UCSD-AML1 (cell line): Measurements from ENCODE around the gene NNAT.

Experiments used
- DNase-seq: peaks from one replicate; lab custom pipeline; 2025; ENCODE audit not compliant: unreplicated experiment; lab: John Stamatoyannopoulos, UW

The NNAT gene

DNA sequence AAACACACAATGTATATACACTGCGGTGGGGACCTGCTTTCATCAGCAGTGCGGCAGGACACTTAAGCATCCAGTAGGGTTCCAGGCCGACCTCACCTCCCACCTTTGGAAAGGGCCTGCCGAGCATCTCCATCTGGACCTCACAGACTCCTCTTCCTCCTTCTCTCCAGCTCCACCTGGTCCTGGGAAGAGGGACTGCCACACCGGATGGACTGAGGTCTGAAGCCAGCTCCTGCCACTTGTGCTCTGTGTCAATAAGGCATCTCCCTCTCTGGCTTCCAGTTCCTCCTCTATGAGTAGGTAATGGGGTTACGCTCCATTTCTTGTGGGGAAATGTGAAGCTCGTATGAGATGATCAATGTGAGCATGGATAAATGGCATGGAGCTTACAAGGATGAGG lies 19.1 kb upstream of the NNAT start:
- DNase-seq, result no peak

DNA sequence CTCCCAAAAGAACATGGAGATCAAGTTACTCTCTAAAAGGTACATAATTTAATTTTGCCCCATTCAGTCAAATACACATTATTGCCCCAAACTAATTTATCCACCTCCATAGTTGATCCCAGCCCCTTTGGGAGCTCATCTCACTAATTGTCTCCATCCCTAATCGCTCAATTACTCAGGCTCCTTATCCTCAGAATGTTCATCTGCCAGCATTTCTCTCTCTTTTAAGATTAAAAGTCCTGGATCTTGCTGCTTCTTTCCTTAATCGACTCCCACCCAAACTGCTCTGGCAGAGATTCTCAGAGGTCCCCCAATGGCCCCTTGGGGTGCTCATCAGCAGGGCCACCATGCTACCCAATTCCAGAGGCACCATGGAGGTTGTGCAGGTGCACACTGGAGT lies 18.4 kb upstream of the NNAT start:
- DNase-seq, result no peak

DNA sequence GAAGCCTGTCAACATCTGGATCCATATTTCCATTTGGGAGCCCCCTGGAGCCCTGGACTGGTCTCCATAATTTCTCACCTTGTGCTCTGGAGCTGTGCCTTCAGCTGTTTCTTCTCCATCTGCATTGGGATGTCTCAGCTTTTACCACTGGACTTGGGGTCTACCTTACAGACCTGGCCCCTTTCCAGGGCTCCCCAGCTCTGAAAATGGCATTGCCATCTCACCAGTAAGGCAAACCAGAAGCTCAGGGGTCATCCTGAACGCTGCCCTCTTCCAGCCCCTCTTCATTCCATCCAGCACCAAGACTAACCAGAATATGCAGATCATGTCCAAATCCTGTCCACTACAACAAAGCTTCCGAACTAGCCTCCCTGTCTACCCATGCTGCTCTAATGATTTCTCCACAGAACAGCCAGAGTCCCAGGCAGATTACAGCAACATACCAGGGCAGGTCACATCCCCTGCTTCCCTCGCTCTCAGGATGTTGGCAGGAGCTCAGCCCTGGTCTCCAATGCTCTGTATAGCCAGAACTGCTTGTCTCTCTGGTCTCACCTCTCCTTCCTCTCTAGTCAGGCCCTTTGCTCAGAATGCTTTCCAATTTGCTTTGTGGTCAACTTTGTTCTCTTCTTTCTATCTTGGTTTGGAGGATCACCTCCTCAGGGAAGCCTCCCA lies 17.7 kb upstream of the NNAT start:
- DNase-seq, result no peak

DNA sequence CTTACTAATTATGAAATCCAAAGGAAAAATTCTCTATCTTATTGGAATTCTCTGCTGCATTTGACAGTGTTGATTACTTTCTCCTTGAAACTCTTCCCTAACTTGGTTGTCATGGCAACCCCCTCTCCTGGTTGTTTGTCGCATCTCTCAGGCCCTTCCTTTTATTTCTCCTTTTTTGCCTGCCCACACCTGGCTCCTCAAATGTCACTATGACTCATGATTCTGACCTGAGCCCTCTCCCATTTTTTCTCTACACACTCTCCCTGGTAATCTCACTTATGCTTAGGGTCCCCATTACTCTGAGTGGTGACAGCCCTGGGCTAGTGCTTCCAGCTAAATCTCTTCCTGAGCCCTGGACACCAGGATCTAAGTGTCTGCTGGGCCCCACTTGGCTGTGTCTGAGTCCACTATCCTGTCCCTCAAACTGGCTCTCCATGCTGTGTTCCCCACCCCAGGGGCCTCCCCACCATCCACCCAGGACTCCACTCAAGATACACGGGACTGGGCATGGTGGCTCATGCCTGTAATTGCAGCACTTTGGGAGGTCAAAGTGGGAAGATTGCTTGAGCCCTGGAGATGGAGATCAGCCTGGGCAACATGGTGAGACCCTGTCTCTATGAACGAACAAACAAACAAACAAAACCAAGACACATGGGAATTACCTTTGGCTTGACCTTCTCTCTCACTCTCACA lies 16.5 kb upstream of the NNAT start:
- no peak for DNase-seq

DNA sequence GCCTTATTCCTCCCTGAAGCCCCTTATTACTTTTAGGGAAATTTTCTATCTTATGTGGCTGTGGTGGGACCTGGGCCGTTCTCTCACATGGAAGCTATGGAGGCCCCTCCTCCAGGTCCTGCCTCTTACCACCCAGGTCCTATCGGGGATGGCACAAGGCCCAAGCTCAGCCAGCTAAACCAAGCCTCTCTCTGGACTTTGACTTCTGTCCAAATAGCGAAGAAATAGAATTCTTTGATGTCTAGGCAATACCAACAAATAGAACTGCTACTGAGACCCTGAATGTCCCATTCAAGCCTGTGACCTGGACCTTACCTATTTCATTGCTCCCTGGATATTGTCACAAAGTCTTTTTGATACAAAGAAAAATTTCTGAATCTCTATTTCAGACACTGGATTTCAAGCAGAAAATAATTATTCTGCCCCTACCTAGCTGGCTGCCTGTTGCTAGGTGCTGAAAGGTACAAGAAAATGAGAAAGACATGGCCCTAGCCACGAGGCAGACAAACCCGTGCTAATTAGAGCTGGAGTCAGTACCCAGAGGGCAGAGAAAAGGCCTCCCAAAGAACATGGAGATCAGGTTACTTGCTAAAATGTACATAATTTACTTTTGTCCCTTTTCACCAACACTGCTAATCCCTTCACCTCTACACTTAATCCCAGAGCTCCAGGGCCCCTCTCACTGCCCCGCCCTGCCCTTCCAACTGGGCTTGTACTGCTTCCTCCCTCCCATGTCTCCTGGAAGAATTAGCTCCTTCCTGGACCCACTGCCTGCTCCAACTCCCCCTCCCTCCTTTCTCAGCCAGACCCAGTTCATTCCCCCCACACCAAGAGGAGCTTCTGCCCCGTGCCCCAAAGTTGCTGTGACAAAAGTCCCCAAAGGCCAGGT lies 15.5 kb upstream of the NNAT start:
- no peak for DNase-seq

DNA sequence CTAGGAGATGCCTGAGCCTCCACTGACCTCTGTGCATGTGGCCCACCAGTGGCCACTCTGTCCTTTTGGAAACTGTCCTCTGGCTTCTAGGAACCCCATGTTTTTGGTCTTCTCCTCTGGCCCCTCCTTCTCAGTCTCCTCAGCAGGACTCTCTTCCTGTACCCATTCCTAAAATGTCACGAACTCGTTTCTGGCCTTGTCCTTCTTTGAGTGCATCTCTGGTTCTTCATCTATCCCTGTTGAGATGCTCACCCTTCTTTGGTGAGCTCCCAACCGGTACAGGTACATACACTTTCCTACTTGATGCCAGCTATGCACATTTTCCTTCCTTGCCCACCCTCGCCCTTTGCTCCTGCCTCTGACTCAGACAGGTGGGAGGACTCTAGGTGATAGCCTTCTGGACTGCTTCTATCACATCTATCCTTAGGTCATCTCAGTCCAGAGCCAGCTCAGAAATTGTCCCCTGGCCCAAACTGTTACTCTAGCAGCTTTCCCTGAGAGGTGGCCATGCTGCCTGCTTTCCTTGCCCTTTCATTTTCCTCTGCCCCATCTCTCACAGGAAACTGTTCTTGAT lies 14.8 kb upstream of the NNAT start:
- DNase-seq, result no peak

DNA sequence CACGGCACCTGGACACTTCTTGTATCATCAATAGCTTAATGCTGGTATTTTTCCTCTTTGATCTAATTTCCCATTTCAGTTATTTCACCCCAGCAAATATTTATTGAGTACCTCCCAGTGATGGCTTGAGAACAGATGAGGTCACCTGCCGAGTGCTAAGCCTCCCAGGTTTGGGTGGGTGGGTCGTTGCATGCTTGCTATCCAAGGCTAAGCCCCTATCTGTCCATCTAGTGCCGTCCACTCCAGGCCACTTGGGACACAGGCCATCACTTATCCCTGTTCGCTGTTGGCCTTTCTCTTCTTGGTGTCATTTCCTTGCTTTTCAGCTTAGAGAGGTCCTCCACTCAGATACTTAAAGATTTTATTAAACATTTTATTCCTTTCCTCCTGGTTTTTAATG lies 10.8 kb upstream of the NNAT start:
- DNase-seq, result no peak

DNA sequence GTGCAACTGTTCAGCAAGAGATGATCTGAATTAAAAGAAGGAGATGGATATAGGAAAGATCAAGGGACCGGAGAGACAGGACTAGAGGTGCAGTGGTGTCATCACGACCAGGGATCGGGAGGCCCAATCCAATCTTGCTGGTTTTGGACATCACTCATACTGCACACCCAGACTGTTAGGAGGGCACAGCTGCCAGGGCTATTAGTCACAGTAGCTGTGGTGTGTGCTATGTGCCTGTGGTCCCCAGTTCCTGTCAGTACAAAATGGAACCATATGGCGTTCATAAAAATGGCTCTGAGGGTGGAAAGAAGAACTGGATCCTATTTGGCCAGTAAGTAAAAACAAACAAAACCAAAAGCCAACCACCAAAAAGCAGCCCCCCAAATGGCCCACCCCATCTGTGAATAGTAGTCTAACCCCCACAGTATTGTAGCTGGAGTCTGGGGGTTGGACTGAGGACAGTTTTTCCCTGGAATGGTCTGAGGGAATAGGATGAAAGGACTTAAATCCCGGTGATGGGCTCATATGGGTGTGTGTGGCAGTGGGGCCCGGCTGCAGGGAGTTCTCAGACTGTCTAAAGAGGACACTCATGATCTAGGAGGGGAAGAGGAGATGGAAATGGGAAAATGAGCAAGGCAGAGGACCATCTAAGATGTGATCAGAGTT lies 9.3 kb upstream of the NNAT start:
- no peak for DNase-seq

DNA sequence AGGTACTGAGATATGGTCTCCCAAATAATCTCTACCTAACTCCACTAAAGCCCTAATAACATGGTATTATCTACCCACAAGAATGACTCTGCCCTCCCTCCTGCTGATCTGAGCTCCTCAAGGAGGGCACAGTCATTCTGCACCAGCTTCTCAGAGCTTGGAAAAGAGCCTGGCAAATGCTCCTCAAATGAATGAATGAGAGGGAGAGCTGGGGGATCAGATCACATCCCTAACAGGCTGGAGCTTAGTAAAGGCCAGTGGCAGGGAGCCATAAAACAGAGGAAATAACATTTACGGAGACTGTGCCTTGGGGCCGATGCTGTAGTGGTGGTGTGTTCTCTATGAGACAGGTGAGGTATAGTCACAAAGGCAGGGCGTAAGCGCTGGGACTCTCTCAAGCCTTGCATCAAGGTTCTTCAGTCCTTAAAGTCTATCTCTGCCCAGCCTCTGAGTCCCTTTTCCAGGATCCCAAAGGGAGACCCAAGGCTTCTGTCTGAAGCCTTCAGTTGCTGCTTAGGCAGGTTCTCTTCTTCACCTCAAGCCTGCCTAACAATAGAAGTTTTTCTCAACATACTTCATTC lies 7.2 kb upstream of the NNAT start:
- DNase-seq, result no peak

DNA sequence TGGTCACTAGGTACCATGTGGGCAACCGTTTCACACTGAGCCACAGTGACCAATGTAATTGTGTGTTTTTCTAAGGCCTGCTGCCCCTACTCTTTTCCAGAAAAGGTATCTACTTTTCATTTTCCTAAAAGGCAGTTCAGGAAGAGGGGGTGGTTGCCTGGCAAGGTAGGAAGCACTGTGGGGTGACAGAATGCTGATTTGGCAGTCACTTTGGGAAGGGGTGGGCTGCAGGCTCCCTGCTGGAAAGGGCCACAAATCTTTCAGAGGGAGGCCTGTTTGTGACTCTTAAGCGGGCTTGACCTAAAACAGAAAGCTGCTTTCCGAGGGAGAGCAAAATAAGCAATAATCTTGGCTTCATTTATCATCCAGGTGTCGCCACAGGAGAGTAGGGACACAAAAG lies 5.2 kb upstream of the NNAT start:
- no peak for DNase-seq

DNA sequence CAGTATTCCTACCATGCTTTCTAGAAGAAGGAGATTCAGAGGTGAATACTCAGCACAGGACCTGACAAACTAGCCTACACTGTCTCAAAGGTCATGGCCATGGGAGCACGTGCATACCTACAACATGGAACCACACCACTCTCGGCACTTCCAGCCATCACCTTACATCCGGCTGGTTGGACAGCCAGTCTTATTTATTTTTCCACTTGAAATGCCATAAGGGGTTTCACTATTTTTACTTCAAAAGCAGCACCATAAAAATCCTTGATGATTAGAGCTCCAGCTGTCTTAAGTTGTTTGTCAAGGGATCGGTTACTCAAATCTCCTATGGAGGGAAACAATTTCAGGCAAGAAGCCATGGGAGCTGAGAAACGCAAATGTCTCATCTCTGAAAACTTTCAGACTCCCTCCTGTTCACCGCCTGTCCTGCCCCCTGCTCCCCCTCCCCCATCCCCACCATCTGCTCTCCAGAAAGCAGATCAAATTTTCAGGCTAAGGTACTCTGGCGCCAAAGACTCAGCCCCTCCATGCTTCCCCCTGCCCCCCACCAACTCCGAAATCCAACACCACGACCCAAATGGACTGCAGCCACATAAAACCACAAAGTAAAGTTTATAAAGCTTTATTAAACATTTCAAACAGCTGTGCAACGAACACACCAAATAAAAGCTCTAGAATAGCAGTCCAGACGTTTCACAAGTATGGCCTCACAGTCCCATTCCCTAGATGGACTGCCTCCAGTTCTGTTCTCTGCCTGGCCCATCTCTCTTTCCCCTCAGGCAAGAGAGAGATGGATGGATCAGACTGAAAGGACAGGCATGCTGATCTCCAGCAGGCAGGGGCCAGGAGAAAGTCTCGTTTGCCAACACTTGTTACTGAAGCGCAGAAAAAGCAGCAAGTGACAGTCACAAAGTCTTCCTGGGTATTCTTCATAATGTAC lies 4.0 kb upstream of the NNAT start:
- no peak for DNase-seq

DNA sequence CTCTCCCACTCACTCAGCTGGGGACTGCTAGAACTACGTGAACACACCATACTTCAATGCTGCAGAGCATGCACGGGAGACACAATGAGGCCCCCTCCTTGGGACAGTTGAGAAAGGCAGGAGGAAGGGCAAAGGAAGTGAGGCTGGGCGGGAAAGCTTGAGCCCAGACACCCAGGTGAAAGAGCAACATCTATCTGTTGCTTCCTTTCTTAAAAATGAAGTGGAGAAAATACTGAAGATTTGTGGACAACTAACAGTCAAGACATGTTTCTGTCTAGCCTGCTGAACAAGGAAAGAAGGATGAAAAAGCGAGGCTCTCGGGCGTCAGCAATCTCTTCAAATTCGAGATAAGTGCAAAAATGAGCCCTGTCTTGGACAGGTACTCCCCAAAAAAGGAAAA lies 3.0 kb upstream of the NNAT start:
- DNase-seq, result no peak

DNA sequence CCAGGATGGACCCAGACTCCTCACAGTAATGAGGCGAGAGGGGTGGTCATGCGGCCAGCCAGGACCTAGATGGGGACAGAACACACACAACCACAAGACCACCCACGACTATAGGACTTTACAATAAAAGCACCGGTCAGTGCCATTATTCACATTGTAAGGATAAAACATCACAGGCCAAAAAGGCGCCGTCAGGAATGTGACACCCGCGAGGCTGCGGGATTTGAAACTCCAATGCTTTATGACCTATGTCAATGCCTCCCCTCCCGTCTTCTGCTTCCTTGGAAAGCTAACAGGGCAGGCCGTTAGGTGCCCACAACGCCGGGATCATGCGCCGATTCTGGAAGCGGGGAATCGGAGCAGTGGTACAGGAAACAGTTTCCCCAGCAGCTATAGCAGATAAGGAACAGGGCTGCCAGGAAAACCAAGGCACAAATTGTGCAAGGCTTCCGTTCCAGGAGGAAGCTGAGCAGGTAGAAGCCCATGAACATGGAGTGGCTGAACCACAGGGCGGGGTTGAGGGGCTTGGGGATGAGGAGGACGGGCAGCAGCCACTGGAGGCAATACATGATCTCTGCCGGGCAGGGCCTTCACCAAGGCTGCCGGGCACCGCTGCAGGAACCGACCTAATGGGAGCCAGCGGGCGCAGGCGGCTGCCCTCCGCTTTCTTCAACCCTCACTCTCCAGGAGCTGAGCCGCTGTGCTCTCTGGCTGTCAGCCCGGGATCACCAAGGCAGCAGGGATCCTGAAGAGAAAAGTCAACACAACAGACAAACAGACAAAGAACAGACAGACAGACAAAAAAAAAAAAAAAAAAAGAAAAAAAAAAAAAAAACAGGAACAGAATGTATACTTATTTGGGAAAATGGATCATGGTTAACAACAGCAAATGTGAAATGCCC lies 2.2 kb upstream of the NNAT start:
- no peak for DNase-seq

DNA sequence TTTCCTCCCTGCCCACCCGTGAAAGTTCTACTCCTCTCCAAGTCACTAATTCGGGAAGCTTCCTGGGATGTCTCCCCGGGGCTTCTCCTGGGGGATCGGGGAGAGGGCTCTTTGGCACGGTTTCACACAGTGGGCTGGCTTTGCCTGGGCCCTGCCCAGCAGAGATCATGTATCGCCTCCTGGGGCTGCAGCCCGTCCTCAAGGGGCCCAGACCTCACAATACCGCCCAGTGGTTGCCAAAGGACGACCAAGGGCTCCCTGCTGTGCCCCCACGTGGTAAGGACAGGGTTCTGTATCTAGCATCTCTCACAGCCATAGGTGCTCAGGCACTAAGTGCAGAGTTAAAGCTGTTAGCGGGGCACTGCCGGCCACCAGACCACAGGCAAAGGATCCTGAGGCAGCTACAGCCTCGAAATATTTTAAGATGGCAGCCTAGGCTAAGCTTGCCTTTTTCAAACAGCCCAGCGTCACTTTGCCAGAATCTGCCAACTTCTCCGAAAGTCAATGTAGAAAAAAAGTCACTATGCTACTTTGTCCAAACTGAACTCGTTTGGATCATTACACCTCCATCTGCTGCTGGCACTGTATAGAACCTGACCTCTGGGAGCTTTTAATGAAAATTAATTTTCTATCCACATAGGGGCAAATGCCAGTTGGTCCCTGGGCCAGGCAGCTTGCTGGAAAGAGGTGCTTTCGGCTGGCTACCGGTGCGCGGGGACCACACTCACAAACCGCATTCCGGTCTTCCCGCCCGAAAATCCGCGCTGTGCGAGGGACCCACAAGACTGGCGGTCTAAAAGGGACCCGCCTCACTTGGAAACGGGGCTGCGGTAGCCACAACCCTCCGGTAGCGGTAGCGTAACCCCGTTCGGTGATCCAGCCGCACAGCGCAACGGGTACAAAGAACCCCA lies 1.3 kb upstream of the NNAT start:
- no peak for DNase-seq

DNA sequence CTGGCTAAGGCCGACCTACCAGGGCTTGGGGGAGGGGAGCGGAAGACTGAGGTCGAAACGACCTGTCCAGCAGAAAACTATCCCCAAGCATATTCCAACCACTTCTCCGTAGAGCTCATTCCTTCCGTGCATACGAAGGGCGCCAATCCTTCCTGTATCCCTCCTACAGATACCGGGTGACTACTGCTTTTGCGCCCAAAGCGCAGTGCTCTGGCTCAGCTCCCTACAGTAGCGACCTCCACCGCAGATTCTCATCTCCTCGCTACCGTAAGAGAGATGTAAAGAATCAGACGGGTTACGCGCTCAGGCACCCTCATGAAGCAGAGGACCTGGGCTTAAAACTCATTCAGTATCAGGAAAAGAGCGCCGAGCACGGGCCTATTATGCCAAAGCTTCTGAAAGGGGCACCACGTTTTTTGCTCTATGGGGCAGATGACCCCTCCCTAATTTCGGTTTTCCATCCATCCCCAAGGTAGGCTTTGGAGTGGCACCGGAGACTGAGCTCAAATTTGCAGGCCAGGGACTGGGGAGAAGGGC lies 563 bp upstream of the NNAT start:
- no peak for DNase-seq

DNA sequence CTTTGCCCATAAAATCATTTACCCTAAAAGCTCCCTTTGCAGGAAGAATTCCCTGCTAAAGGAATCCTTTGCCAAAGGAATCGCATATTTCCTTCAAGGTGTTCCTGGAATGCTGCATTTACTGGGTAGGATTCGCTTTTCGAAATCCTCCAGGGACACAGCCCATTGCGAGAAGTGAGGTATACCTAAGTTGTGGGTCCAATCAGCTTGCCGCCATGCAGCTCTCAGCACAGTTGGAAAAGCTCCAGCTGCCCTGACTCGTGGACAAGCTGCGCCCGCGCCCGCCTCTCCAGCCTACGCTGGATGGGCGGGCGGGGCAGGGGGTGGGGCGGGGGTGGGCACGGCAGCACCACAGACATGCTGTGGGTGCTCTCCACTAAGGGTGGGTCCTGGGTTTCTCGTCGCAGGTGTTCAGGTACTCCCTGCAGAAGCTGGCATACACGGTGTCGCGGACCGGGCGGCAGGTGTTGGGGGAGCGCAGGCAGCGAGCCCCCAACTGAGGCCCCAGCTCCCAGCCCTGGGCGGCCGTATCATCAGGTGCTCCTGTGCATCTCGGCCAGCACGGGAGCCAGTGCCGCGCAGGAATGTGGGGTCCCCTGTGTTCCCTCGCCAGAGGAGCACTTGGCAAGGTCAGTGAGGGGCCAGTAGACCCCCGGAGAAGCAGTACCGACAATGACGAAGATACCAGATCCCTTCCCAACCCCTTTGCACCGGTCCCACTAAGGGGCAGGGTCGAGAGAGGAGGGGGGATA lies 1.4 kb downstream of the NNAT start:
- no peak for DNase-seq

DNA sequence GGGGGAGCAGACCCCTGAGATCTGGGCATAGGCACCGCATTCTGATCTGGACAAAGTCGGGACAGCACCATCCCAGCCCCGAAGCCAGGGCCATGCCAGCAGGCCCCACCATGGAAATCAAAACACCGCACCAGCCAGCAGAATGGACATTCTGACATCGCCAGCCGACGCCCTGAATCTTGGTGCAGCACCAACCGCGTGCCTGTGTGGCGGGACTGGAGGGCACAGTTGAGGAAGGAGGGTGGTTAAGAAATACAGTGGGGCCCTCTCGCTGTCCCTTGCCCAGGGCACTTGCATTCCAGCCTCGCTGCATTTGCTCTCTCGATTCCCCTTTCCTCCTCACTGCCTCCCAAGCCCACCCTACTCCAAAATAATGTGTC lies 2.0 kb downstream of the NNAT start:
- no peak for DNase-seq
